H1 (cell line): ENCODE measurements around the gene PAXX.

Experiments used
- EP300 ChIP-seq, 2 experiments: IDR thresholded peaks; 1 replicate in 1 of 2; 2 replicates in 1 of 2; pipeline ENCODE4 v1.6.1; 2011 to 2012; ENCODE audit warnings: low read depth in 2 of 2, low read length in 2 of 2, mild to moderate bottlenecking in 2 of 2, borderline replicate concordance in 1 of 2, inconsistent platforms in 1 of 2, moderate library complexity in 1 of 2
- POLR2AphosphoS5 ChIP-seq: IDR thresholded peaks from 2 replicates; pipeline ENCODE4 v1.6.1; 2011; ENCODE audit warnings: low read depth, low read length
- RFX5 ChIP-seq: IDR thresholded peaks from 2 replicates; pipeline ENCODE4 v1.6.1; 2011; ENCODE audit warnings: low read depth, low read length, improper control_type of control experiment, borderline replicate concordance

DNA sequence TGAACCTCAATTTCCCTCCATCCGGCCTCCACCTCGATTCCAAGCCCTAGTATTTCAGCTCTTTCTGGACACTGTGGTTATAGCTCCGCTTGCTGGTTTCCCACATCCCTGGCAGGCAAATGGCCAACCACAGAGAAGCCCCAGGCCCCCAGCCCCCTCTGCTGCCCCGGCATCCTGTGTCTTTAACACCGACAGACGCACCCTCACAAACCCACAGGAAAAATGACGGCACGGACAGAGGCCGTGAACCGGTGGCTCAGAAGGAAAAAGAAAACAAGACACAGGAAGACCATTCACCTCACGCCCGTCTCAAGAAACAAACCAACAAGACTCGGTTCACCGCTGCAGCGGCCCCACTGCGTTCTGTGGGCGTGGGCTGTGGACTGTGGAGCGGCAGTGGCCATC lies 5.6 kb downstream of the PAXX start:
- no peak for TF ChIP-seq EP300 (IDR thresholded peaks at IDR 0.05; ENCODE audit: borderline replicate concordance in 1 of 2, low read depth in 2 of 2, low read length in 2 of 2)
- no peak for TF ChIP-seq POLR2AphosphoS5
- TF ChIP-seq RFX5, result no peak
